ENCODE results near the gene PRPF19.

The PRPF19 gene

DNA sequence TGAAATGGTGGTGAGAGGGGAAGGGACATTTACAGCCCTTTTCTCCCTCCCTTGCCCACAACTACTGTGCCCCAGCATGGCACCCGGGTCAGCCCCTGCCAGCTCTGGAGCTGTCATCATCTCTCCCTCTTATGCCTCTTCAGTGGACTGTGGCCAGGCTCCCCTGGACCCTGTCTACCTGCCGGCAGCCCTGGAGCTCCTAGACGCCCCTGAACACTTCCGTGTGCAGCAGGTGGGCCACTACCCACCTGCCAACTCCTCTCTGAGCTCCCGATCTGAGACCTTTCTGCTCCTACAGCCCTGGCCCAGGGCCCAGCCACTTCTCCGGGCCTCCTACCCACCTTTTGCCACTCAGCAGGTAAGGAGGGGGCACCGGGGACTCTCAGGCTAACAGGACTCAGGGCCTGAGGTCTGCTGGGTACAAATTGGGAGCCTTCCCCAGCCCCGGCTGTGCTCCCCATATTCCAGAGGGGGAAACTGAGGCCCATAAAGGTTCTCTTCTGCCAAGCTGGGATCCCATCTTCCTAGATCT, 20.7 kb upstream of the PRPF19 start:
- Histone ChIP-seq H3F3A (ENCODE audit: low read depth) (no peaks in the 10 kb centered on the region), H3K27me3 (ENCODE audit: insufficient read depth, low read length, poor library complexity, severe bottlenecking) (no peaks in the 10 kb centered on the region), H3K4me2 (ENCODE audit: low read depth, low read length, poor library complexity, severe bottlenecking) (no peak overlapping the region), H3K9ac (ENCODE audit: low read depth, low read length, poor library complexity, severe bottlenecking) (no peak overlapping the region), H3K4me1 (ENCODE audit: insufficient read depth, low read length, poor library complexity, severe bottlenecking) (peaks cover 18% of the 10 kb centered on the region), H3K9me3 (ENCODE audit: insufficient read depth, low read depth, low read length) (no peaks in the 10 kb centered on the region), H4K20me1 (ENCODE audit: insufficient read depth, low read length, poor library complexity, severe bottlenecking) (no peaks in the 10 kb centered on the region), H3K9me2 (replicated peaks; ENCODE audit: low read depth, low read length) (no peaks in the 10 kb centered on the region), H3K4me3 (ENCODE audit: low read length, poor library complexity, severe bottlenecking) (no peak overlapping the region), H2AFZ (ENCODE audit: low read length) (no peak overlapping the region), H3K36me3 (ENCODE audit: insufficient read depth, low read length) (peaks cover 11% of the 10 kb centered on the region; the same call in 1 of the 2 replicates), H3K79me2 (ENCODE audit: insufficient read depth, low read length) (no peaks in the 10 kb centered on the region)
- TF ChIP-seq EZH2phosphoT487 (IDR thresholded peaks at IDR 0.05; ENCODE audit: borderline replicate concordance) = no peak
- TF ChIP-seq, protein P1, sequence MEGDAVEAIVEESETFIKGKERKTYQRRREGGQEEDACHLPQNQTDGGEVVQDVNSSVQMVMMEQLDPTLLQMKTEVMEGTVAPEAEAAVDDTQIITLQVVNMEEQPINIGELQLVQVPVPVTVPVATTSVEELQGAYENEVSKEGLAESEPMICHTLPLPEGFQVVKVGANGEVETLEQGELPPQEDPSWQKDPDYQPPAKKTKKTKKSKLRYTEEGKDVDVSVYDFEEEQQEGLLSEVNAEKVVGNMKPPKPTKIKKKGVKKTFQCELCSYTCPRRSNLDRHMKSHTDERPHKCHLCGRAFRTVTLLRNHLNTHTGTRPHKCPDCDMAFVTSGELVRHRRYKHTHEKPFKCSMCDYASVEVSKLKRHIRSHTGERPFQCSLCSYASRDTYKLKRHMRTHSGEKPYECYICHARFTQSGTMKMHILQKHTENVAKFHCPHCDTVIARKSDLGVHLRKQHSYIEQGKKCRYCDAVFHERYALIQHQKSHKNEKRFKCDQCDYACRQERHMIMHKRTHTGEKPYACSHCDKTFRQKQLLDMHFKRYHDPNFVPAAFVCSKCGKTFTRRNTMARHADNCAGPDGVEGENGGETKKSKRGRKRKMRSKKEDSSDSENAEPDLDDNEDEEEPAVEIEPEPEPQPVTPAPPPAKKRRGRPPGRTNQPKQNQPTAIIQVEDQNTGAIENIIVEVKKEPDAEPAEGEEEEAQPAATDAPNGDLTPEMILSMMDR (conservative IDR thresholded peaks at IDR 0.05; ENCODE audit: low read length) = no peak

DNA sequence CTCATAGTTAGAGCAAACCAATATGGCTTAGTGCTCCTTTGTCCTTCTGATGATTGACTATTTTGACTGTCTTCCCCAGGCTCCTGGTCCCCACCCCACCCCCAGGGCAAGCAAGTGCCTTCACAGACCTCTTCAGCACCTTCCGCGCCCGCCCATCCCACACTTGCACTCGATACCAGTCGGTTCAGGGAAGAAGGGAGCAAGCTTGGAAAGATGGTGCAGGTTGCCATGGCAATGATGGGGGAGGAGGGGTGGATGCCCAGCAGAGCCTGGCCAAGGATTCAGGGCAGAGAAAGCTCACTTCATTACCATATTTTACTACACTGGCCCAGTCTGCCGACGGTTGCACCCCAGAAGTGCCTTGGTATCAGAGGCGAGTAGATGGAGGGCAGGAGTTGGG, 20.1 kb upstream of the PRPF19 start:
- H3K79me2 ChIP-seq (ENCODE audit: insufficient read depth, low read length) = no peaks in the 10 kb centered on the region
- H3K4me3 ChIP-seq (ENCODE audit: low read length, poor library complexity, severe bottlenecking) = no peak overlapping the region
- H3K4me1 ChIP-seq (ENCODE audit: insufficient read depth, low read length, poor library complexity, severe bottlenecking) = peaks cover 18% of the 10 kb centered on the region
- H2AFZ ChIP-seq (ENCODE audit: low read length) = no peak overlapping the region
- no peaks in the 10 kb centered on the region for H3K27me3 ChIP-seq (ENCODE audit: insufficient read depth, low read length, poor library complexity, severe bottlenecking)
- H3K9ac ChIP-seq (ENCODE audit: low read depth, low read length, poor library complexity, severe bottlenecking) = no peak overlapping the region
- H3K9me3 ChIP-seq (ENCODE audit: insufficient read depth, low read depth, low read length) = no peaks in the 10 kb centered on the region
- no peaks in the 10 kb centered on the region for H4K20me1 ChIP-seq (ENCODE audit: insufficient read depth, low read length, poor library complexity, severe bottlenecking)
- H3K9me2 ChIP-seq (replicated peaks; ENCODE audit: low read depth, low read length) = no peaks in the 10 kb centered on the region
- H3K36me3 ChIP-seq (ENCODE audit: insufficient read depth, low read length) = peaks cover 18% of the 10 kb centered on the region; the same call in 1 of the 2 replicates
- no peak for TF ChIP-seq EZH2phosphoT487 (IDR thresholded peaks at IDR 0.05; ENCODE audit: borderline replicate concordance)
- TF ChIP-seq, protein P1 (conservative IDR thresholded peaks at IDR 0.05; ENCODE audit: low read length) = no peak
- H3K4me2 ChIP-seq (ENCODE audit: low read depth, low read length, poor library complexity, severe bottlenecking) = no peak overlapping the region
- H3F3A ChIP-seq (ENCODE audit: low read depth) = no peaks in the 10 kb centered on the region

DNA sequence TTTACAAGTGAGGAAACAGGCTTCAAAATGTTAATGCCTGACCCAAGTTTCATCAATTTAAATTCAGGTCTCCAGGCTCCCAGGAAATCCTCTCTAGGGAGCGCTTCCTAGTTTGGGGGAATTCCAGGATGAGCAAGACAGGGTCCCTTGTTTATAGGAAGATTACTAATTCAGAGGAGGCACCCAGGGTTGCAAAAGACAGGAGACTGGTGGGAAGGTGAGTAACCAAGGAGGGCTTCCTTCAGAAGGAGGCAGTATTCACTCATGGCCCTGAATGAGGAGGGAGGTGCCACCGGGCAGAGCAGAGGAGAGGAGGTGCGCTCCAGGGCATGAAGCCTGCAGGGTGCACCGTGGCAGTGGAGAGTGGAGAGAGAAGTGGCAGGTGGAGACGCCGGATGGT, 19.5 kb upstream of the PRPF19 start:
- Histone ChIP-seq H3K9me3 (ENCODE audit: insufficient read depth, low read depth, low read length) (no peaks in the 10 kb centered on the region), H3K4me1 (ENCODE audit: insufficient read depth, low read length, poor library complexity, severe bottlenecking) (peaks cover 18% of the 10 kb centered on the region), H3K79me2 (ENCODE audit: insufficient read depth, low read length) (no peaks in the 10 kb centered on the region), H3K27me3 (ENCODE audit: insufficient read depth, low read length, poor library complexity, severe bottlenecking) (no peaks in the 10 kb centered on the region), H2AFZ (ENCODE audit: low read length) (no peak overlapping the region), H3F3A (ENCODE audit: low read depth) (no peaks in the 10 kb centered on the region), H3K9me2 (replicated peaks; ENCODE audit: low read depth, low read length) (no peaks in the 10 kb centered on the region), H3K4me2 (ENCODE audit: low read depth, low read length, poor library complexity, severe bottlenecking) (no peak overlapping the region), H3K4me3 (ENCODE audit: low read length, poor library complexity, severe bottlenecking) (no peak overlapping the region), H3K9ac (ENCODE audit: low read depth, low read length, poor library complexity, severe bottlenecking) (no peak overlapping the region), H3K36me3 (ENCODE audit: insufficient read depth, low read length) (peaks cover 24% of the 10 kb centered on the region; the same call in 1 of the 2 replicates), H4K20me1 (ENCODE audit: insufficient read depth, low read length, poor library complexity, severe bottlenecking) (no peaks in the 10 kb centered on the region)
- TF ChIP-seq, protein P1 (conservative IDR thresholded peaks at IDR 0.05; ENCODE audit: low read length) = no peak
- no peak for TF ChIP-seq EZH2phosphoT487 (IDR thresholded peaks at IDR 0.05; ENCODE audit: borderline replicate concordance)
